Mesenchymal stem cell (in vitro differentiated cells and primary cell): ENCODE data around the gene ARMC2.
A peak's percentile ranks its signal among the peaks of the same experiment; 100 is the strongest.

ENCODE experiments used
- DNase-seq: peaks from one replicate; pipeline ENCODE4 v3.0.0-alpha.2; 2013
- H2AFZ ChIP-seq: one replicate; pipeline ENCODE4 v1.6.1; 2013; ENCODE audit warnings: low read depth, mild to moderate bottlenecking, control low read depth, inconsistent platforms, low read length, moderate library complexity
- H2AK5ac ChIP-seq: 2 replicates; pipeline ENCODE4 v1.6.1; 2013; ENCODE audit warnings: low read length, moderate library complexity, mild to moderate bottlenecking, inconsistent platforms; ENCODE audit not compliant: severe bottlenecking
- H2BK120ac ChIP-seq: one replicate; pipeline ENCODE4 v1.6.1; 2013; ENCODE audit warnings: low read depth, mild to moderate bottlenecking, inconsistent platforms, low read length, moderate library complexity
- H2BK12ac ChIP-seq, 2 experiments: one replicate each; pipeline ENCODE4 v1.6.1; 2013; ENCODE audit warnings: inconsistent platforms in 2 of 2, low read length in 2 of 2, mild to moderate bottlenecking in 2 of 2, moderate library complexity in 2 of 2, control low read depth in 1 of 2
- H2BK15ac ChIP-seq: one replicate; pipeline ENCODE4 v1.6.1; 2013; ENCODE audit warnings: mild to moderate bottlenecking, low read depth, inconsistent platforms; ENCODE audit not compliant: poor library complexity, severe bottlenecking
- H2BK5ac ChIP-seq: 2 replicates; pipeline ENCODE4 v1.6.1; 2013; ENCODE audit warnings: low read depth, mild to moderate bottlenecking, low read length, control low read depth, inconsistent platforms; ENCODE audit not compliant: poor library complexity, severe bottlenecking
- H3K14ac ChIP-seq, 2 experiments: one replicate each; pipeline ENCODE4 v1.6.1; 2013; ENCODE audit warnings: inconsistent platforms in 2 of 2, low read length in 2 of 2, control low read depth in 1 of 2, mild to moderate bottlenecking in 1 of 2, moderate library complexity in 1 of 2
- H3K18ac ChIP-seq, 2 experiments: one replicate each; pipeline ENCODE4 v1.6.1; 2013; ENCODE audit warnings: inconsistent platforms in 2 of 2, low read length in 2 of 2, control low read depth in 1 of 2, low read depth in 1 of 2, mild to moderate bottlenecking in 1 of 2
- H3K23ac ChIP-seq, 2 experiments: one replicate each; pipeline ENCODE4 v1.6.1; 2013; ENCODE audit warnings: inconsistent platforms in 2 of 2, low read length in 2 of 2, mild to moderate bottlenecking in 2 of 2, moderate library complexity in 2 of 2, control low read depth in 1 of 2
- H3K27ac ChIP-seq: 2 replicates; pipeline ENCODE4 v1.5.1; 2013; ENCODE audit warnings: mild to moderate bottlenecking, moderate library complexity, low read length, control low read depth, inconsistent platforms; ENCODE audit not compliant: poor library complexity, severe bottlenecking
- H3K27me3 ChIP-seq, 2 experiments: 2 replicates each; pipeline versions ENCODE4 v1.6.1 to v1.7.0; 2013; ENCODE audit warnings: low read length in 2 of 2, mild to moderate bottlenecking in 2 of 2, moderate library complexity in 2 of 2, control low read depth in 1 of 2, inconsistent platforms in 1 of 2; ENCODE audit not compliant: control insufficient read depth in 1 of 2, insufficient read depth in 1 of 2
- H3K36me3 ChIP-seq, 2 experiments: 2 replicates each; pipeline versions ENCODE4 v1.6.1 to v1.7.0; 2013; ENCODE audit warnings: low read length in 2 of 2, control low read depth in 1 of 2, inconsistent platforms in 1 of 2, low read depth in 1 of 2, mild to moderate bottlenecking in 1 of 2; ENCODE audit not compliant: insufficient read depth in 2 of 2, control insufficient read depth in 1 of 2
- H3K4ac ChIP-seq, 2 experiments: one replicate each; pipeline ENCODE4 v1.6.1; 2013; ENCODE audit warnings: inconsistent platforms in 2 of 2, low read length in 2 of 2, mild to moderate bottlenecking in 2 of 2, moderate library complexity in 2 of 2, control low read depth in 1 of 2, low read depth in 1 of 2
- H3K4me1 ChIP-seq: 2 replicates; pipeline ENCODE4 v1.6.1; 2013; ENCODE audit warnings: low read depth, low read length, control low read depth; ENCODE audit not compliant: control insufficient read depth, insufficient read depth
- H3K4me2 ChIP-seq: 2 replicates; pipeline ENCODE4 v1.6.1; 2013; ENCODE audit warnings: low read length, mild to moderate bottlenecking, inconsistent platforms; ENCODE audit not compliant: poor library complexity, severe bottlenecking
- H3K4me3 ChIP-seq, 2 experiments: 2 replicates each; pipeline versions ENCODE4 v1.5.1 to v1.7.0; 2013; ENCODE audit warnings: low read length in 2 of 2, mild to moderate bottlenecking in 2 of 2, control low read depth in 1 of 2, low read depth in 1 of 2; ENCODE audit not compliant: insufficient read depth in 1 of 2
- H3K79me1 ChIP-seq: replicated peaks from 2 replicates; pipeline ENCODE4 v1.6.1; 2013; ENCODE audit warnings: mild to moderate bottlenecking, control low read depth, low read length, inconsistent platforms; ENCODE audit not compliant: poor library complexity, severe bottlenecking
- H3K9ac ChIP-seq: 2 replicates; pipeline ENCODE4 v1.7.0; 2013; ENCODE audit warnings: mild to moderate bottlenecking, low read length, moderate library complexity
- H3K9me3 ChIP-seq: 2 replicates; pipeline ENCODE4 v1.7.0; 2013; ENCODE audit warnings: mild to moderate bottlenecking, low read length; ENCODE audit not compliant: control insufficient read depth
- H4K8ac ChIP-seq: one replicate; pipeline ENCODE4 v1.6.1; 2013; ENCODE audit warnings: inconsistent platforms, mild to moderate bottlenecking, low read length, moderate library complexity
- H4K91ac ChIP-seq: one replicate; pipeline ENCODE4 v1.6.1; 2013; ENCODE audit warnings: mild to moderate bottlenecking, low read length, inconsistent platforms
- WGBS: methylation state at CpG from one replicate; pipeline ENCODE4 v1.1.7; 2013; ENCODE audit warnings: mixed read lengths; 5-methylcytosine and 5-hydroxymethylcytosine counted together

ARMC2 gene

DNA sequence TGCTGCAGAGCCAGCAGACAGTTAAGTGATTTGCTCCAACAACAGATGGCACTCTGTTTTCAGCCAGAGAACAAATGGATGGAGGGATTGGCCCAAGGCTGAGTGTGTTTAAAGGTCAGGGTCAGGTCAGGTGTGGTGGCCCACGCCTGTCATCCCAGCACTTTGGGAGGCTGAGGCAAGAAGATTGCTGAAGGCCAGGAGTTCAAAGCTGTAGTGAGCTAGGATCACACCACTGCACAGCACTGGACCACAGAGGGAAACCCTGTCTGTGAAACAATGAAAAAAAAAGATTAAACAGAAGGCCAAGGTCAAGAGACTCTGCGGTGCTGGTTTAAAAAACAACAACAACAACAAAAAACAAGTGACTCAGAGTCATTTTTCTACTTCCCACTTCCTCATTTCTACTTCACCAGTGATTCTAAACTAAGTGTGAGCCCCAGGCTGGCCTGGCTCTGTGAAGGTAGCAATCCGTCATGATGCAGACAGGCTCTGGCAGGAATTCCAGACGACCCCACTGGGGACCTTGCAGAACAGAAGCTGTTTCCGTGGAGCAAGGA lies 42.5 kb upstream of the ARMC2 start:
- Histone ChIP-seq H2BK15ac (no peak overlapping the region), H2BK120ac (no peak overlapping the region), H4K91ac (no peak overlapping the region), H3K27ac (no peak overlapping the region), H2BK12ac (no peak overlapping the region), H3K36me3 (no peaks in the 10 kb centered on the region), H3K27me3 (no peaks in the 10 kb centered on the region), H3K4me1 (peaks cover 7% of the 10 kb centered on the region), H2AK5ac (peak overlapping the region; percentile 35), H3K4ac (no peak overlapping the region), H3K23ac (no peak overlapping the region), H2AFZ (no peak overlapping the region), H3K4me3 (no peak overlapping the region), H3K9ac (no peak overlapping the region), H3K14ac (peak overlapping the region in 1 of 2 experiments; percentile 39), H2BK5ac (no peak overlapping the region), H3K79me1 (no peaks in the 10 kb centered on the region), H4K8ac (no peak overlapping the region), H3K9me3 (no peaks in the 10 kb centered on the region), H3K4me2 (no peak overlapping the region), H3K18ac (no peak overlapping the region)
- DNase-seq, result peak; percentile 14
- WGBS, result 23% methylated on average over 5 of the region's 5 CpGs

DNA sequence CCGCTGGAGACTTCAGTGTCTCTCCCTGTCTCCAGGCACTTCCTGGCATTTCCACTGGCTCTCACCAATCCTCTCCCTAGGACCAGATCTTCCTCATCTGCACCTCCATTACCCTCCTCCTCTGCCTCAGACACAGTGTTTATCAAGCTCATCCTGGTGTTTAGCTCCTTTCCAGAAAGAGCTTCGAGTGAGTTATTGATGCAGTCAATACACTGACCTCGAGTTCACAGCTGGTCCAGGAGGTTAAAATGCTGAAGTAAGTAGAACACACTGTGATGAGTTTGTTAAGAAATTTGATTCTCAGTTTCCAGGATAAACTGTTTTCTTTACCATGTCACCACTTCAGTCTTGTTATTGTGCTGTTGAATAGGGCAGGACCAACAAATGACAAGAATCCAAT lies 42.1 kb upstream of the ARMC2 start:
- no peak overlapping the region for H3K27ac ChIP-seq
- no peaks in the 10 kb centered on the region for H3K79me1 ChIP-seq
- H2BK5ac ChIP-seq, result no peak overlapping the region
- H3K18ac ChIP-seq, result no peak overlapping the region
- peaks cover 9% of the 10 kb centered on the region for H3K4me1 ChIP-seq
- no peaks in the 10 kb centered on the region for H3K9me3 ChIP-seq
- no peak overlapping the region for H2BK15ac ChIP-seq
- no peak overlapping the region for H2AFZ ChIP-seq
- no peaks in the 10 kb centered on the region for H3K36me3 ChIP-seq
- H4K8ac ChIP-seq, result no peak overlapping the region
- H2BK12ac ChIP-seq, result no peak overlapping the region
- no peak overlapping the region for H2AK5ac ChIP-seq
- DNase-seq, result no peak
- no peak overlapping the region for H4K91ac ChIP-seq
- H3K4ac ChIP-seq, result no peak overlapping the region
- H3K14ac ChIP-seq, result no peak overlapping the region
- no peak overlapping the region for H3K23ac ChIP-seq
- no peaks in the 10 kb centered on the region for H3K27me3 ChIP-seq
- no peak overlapping the region for H3K4me3 ChIP-seq
- H3K9ac ChIP-seq, result no peak overlapping the region
- H2BK120ac ChIP-seq, result no peak overlapping the region
- no peak overlapping the region for H3K4me2 ChIP-seq
- WGBS, result 20% methylated on average over 3 of the region's 3 CpGs

DNA sequence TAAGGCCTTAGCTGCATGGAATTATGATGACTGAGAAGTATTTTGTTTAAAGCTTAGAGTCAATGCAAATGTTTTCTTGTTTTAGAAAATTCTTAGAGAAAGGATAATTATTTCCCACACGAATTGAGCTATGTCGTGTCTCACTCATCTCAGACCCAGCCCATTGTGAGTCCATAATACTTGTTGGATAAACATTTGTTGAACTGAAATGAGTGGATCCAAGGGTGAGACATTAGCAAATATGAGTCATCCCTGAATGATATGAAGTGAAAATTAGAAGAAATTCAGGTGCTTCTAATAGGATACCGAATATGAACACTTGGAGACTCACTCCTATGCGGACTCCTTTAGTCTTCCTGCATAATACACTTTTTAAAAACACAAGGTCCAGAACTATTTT lies 41.6 kb upstream of the ARMC2 start:
- H4K91ac ChIP-seq, result no peak overlapping the region
- no peak overlapping the region for H3K9ac ChIP-seq
- no peak overlapping the region for H3K4me2 ChIP-seq
- no peak overlapping the region for H2BK12ac ChIP-seq
- H2BK5ac ChIP-seq, result no peak overlapping the region
- no peaks in the 10 kb centered on the region for H3K79me1 ChIP-seq
- H3K14ac ChIP-seq, result no peak overlapping the region
- H3K9me3 ChIP-seq, result no peaks in the 10 kb centered on the region
- H2BK15ac ChIP-seq, result no peak overlapping the region
- H3K4ac ChIP-seq, result no peak overlapping the region
- H3K4me3 ChIP-seq, result no peak overlapping the region
- DNase-seq, result no peak
- no peak overlapping the region for H2AFZ ChIP-seq
- no peak overlapping the region for H2BK120ac ChIP-seq
- 94% methylated on average over 4 of the region's 4 CpGs for WGBS
- H3K27me3 ChIP-seq, result no peaks in the 10 kb centered on the region
- no peak overlapping the region for H3K18ac ChIP-seq
- H4K8ac ChIP-seq, result no peak overlapping the region
- H3K36me3 ChIP-seq, result no peaks in the 10 kb centered on the region
- H3K4me1 ChIP-seq, result peaks cover 9% of the 10 kb centered on the region
- H2AK5ac ChIP-seq, result no peak overlapping the region
- no peak overlapping the region for H3K23ac ChIP-seq
- H3K27ac ChIP-seq, result no peak overlapping the region

DNA sequence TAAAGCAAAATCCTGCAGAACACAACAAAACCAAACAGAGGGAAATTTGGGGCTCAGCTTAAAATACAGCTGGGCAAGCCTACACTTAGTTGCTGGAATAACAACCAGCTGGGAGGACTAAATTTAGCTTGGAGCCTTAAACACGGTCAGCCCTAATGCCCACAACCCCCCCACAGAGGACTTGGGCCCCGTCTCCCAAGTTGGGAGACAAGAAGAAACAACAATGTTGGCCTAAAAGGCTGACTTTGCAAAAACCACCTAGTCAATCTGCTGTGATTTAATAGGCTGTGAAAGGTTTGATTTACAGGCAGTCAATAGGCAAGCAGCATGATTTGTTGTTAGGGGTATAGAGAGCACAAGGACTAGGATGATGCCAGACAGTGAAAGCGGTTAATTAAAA lies 40.3 kb upstream of the ARMC2 start:
- no peak for DNase-seq
- H4K91ac ChIP-seq, result no peak overlapping the region
- no peak overlapping the region for H3K27ac ChIP-seq
- no peak overlapping the region for H2BK15ac ChIP-seq
- H3K4me2 ChIP-seq, result no peak overlapping the region
- no peak overlapping the region for H4K8ac ChIP-seq
- H3K14ac ChIP-seq, result no peak overlapping the region
- no peak overlapping the region for H2AK5ac ChIP-seq
- H3K27me3 ChIP-seq, result no peaks in the 10 kb centered on the region
- H3K4me1 ChIP-seq, result peaks cover 9% of the 10 kb centered on the region
- H2BK5ac ChIP-seq, result no peak overlapping the region
- 64% methylated on average over 1 of the region's 3 CpGs for WGBS
- no peak overlapping the region for H3K9ac ChIP-seq
- no peak overlapping the region for H2AFZ ChIP-seq
- H3K4me3 ChIP-seq, result no peak overlapping the region
- H3K18ac ChIP-seq, result no peak overlapping the region
- no peaks in the 10 kb centered on the region for H3K36me3 ChIP-seq
- H3K9me3 ChIP-seq, result no peaks in the 10 kb centered on the region
- H2BK12ac ChIP-seq, result no peak overlapping the region
- no peak overlapping the region for H3K4ac ChIP-seq
- no peak overlapping the region for H2BK120ac ChIP-seq
- H3K23ac ChIP-seq, result no peak overlapping the region
- H3K79me1 ChIP-seq, result no peaks in the 10 kb centered on the region
